Fibroblast of pulmonary artery (primary cell): ENCODE results near the gene LUZP2.

ENCODE experiments used
- DNase-seq: peaks from one replicate; pipeline ENCODE4 v3.0.0-alpha.2; 2010; ENCODE audit warnings: low read depth
- H3K4me3 ChIP-seq: replicated peaks from 2 replicates; pipeline ENCODE4 v1.5.1; 2011; ENCODE audit warnings: low read depth, mild to moderate bottlenecking, control low read depth, low read length, moderate library complexity
- TF ChIP-seq, protein P1 (sequence below): IDR thresholded peaks from 2 replicates; pipeline ENCODE4 v1.5.1; 2011; ENCODE audit warnings: mild to moderate bottlenecking, control low read depth, low read length, inconsistent platforms; ENCODE audit errors: missing control alignments

LUZP2 gene

DNA sequence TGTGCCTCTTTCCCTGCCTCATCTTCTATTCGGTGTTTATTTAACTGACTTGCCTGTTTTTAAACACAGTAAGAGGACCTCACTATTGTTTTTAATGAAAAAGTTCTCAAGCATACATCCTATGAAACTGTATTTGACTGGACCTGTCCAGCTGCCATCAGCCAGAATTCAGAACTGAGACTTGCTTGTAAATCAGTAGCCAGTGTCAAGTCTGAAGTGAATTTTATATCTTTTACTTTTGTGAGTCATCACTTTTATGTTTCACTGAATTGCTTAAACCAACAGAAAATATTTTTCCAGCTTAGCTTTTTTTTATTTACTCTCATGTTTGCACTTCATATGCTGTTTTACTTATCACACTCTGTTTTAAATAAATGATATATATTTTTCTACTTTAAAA lies 88.3 kb downstream of the LUZP2 start:
- TF ChIP-seq, protein P1, sequence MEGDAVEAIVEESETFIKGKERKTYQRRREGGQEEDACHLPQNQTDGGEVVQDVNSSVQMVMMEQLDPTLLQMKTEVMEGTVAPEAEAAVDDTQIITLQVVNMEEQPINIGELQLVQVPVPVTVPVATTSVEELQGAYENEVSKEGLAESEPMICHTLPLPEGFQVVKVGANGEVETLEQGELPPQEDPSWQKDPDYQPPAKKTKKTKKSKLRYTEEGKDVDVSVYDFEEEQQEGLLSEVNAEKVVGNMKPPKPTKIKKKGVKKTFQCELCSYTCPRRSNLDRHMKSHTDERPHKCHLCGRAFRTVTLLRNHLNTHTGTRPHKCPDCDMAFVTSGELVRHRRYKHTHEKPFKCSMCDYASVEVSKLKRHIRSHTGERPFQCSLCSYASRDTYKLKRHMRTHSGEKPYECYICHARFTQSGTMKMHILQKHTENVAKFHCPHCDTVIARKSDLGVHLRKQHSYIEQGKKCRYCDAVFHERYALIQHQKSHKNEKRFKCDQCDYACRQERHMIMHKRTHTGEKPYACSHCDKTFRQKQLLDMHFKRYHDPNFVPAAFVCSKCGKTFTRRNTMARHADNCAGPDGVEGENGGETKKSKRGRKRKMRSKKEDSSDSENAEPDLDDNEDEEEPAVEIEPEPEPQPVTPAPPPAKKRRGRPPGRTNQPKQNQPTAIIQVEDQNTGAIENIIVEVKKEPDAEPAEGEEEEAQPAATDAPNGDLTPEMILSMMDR = no peak
- no peak overlapping the region for H3K4me3 ChIP-seq
- peak; percentile 23 for DNase-seq

DNA sequence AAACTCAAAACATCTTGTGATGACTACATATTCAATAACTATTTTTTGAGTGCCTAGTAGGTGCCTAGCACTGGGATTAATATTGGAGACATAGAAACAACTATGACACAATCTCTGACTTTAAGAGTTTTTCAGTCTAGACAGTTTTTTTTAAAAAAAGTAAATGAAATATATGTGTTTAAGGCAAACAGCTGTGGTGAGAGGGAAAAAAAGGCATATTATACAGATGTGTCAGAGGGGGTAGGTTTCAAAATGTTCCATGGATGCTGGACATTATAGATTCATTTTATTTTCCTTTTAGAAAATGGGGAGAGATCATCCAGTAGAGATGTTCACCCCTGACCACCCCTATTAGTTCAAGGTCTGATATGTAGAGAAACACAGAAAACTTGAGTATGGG lies 90.8 kb downstream of the LUZP2 start:
- no peak overlapping the region for H3K4me3 ChIP-seq
- DNase-seq = peak; percentile 16
- TF ChIP-seq, protein P1 = no peak

DNA sequence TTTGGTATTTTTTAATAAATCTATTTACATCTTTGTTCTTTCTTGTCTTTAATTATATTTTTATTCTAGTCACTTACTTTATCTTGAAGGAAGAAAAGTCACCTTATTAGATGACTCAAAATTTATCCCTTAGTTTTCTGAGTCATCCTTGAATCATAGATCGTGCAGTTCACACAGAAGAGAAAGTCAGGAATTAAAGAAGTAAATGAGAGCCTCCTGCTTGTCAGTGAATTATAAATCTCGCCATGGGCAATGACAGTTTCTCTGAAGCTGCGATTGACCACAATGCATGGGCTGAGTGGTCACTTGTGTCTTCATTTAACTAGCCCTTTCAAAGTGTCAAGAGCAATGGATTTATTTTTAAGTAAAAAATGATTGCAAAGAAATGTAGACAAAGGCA lies 91.2 kb downstream of the LUZP2 start:
- peak; percentile 36 for DNase-seq
- no peak overlapping the region for H3K4me3 ChIP-seq
- TF ChIP-seq, protein P1 = no peak

DNA sequence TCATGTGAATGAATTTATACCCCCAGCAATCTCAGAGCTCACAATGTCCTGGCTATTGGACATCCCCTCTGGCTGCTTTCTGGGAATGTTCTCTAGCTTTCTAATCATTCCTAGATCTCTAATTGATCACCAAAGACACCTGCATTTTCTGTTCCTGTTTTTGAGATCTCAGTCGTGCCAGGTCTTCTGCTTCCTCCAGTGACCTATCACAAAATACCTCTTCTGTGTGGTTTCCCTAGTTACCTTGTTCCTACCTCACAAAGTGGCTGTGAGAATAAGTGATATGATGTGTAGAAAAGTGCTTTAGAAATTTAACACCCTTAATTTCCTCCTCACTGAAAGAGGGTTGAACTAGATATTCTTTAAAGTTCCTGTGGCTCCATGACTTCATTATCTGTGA lies 92.2 kb downstream of the LUZP2 start:
- no peak overlapping the region for H3K4me3 ChIP-seq
- TF ChIP-seq, protein P1 = no peak
- DNase-seq = no peak

DNA sequence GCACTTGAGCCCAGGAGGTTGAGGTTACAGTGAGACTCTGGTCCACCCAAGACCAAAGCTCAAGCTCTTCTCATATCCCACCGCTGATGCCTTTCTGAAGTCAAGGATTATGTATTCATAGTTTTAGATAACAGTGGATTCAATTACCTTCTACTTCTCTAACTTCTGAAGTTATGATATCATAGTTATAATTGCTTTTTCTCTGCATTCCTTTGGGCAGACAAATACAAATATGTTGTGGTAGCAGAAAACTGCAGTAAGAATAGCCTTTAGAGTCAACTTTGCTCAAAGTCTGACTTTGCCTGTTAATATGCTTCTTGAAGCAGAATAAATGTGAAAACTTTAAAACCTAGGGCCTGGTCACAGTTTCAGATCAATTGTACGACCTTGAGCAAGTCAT lies 94.4 kb downstream of the LUZP2 start:
- no peak overlapping the region for H3K4me3 ChIP-seq
- TF ChIP-seq, protein P1 = no peak
- DNase-seq = no peak

DNA sequence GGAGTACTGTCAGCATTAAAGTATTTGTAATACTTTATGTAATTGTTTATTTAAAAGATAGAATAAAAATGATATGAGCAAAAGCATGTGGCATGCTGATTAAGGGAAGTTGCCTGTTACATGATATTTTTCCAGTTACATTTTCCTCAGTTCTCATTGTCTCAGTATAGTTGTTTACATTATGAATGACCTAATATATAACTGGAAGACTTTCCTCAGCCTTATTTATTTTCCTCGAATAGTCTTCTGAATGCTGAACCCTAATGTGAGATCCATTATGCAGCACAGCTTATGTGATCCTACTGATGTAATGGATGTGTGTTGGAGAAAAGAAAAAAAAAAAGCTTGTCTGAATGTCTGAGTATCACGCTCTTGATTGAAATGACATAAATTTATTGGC lies 95.5 kb downstream of the LUZP2 start:
- DNase-seq = no peak
- no peak overlapping the region for H3K4me3 ChIP-seq
- TF ChIP-seq, protein P1 = no peak

DNA sequence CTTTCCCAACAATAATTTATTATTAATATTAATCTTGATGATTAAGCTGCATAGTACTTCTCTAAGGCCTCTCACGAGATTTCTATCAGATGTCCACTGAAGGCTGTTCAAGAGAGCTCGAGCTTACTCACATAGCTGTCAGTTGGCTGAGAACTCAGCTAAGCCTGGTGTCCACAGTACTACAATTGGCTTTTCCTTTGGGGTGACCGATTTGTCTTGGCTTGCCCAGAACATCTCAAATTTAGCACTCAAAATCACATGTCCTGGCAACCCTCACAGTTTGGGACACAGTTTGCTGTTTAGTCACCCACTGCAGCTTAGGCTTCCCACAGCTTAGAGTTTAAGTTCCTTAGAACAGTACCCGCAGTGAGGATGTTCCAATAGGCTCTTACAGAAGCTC lies 96.5 kb downstream of the LUZP2 start:
- DNase-seq = no peak
- H3K4me3 ChIP-seq = no peak overlapping the region
- TF ChIP-seq, protein P1 = no peak
